GM10266 (cell line): Measurements from ENCODE around the gene PRRC2A.

Experiments used
- DNase-seq: peaks from one replicate; pipeline ENCODE4 v3.0.0; 2012; ENCODE audit errors: extremely low spot score
- CTCF ChIP-seq: IDR thresholded peaks from 2 replicates; pipeline ENCODE4 v1.5.1; 2012; ENCODE audit warnings: mild to moderate bottlenecking, low read depth; ENCODE audit not compliant: control insufficient read depth, insufficient read depth; ENCODE audit errors: missing control alignments

Gene PRRC2A

GRCh38 chr6:31580438-31580740 is 40.1 kb upstream of the PRRC2A start:
- DNase-seq, result no peak
- no peak for TF ChIP-seq CTCF

- TF ChIP-seq CTCF, result peak; percentile 94
- DNase-seq, result peak; percentile 77
Measured at GRCh38 chr6:31580807-31581433, 39.6 kb upstream of the PRRC2A start.

GRCh38 chr6:31581434-31582229 is 38.9 kb upstream of the PRRC2A start:
- no peak for TF ChIP-seq CTCF
- DNase-seq, result no peak

GRCh38 chr6:31582230-31582643 is 38.3 kb upstream of the PRRC2A start, which contains the start of gene LTB:
Gene LTB, minus strand, starts transcription at chr6:31582424. Its CDS starts 7 bp downstream, at chr6:31582417.
- DNase-seq, result no peak
- no peak for TF ChIP-seq CTCF

GRCh38 chr6:31585491-31585890 is 35.0 kb upstream of the PRRC2A start:
- peak; percentile 57 for TF ChIP-seq CTCF
- DNase-seq, result peak; percentile 45

GRCh38 chr6:31586008-31586407 is 34.5 kb upstream of the PRRC2A start, which contains the start of gene LST1:
Gene LST1, plus strand, starts transcription at chr6:31586277. Its CDS starts 1,023 bp downstream, at chr6:31587300.
- TF ChIP-seq CTCF, result no peak
- no peak for DNase-seq
